Measurements from ENCODE around the gene LEMD3. TPM values are rescaled to one million over a fixed set of nuclear protein-coding genes. Genes with fewer than 3 reads are reported as not detected.

LEMD3 gene
- total RNA-seq, 1 donor from 2014 or later: 38.9 TPM

GRCh38 chr12:65175385-65175784 lies 6.0 kb downstream of the LEMD3 start:
- Mint-ChIP-seq H3K4me3 (ENCODE audit: low read depth) (no peak overlapping the region), H3K27me3 (no peaks in the 10 kb centered on the region), H3K4me1 (ENCODE audit: low read depth) (peaks cover 23% of the 10 kb centered on the region), H3K27ac (no peak overlapping the region), H3K9me3 (ENCODE audit: low read depth) (no peaks in the 10 kb centered on the region), H3K36me3 (ENCODE audit: insufficient read depth) (no peaks in the 10 kb centered on the region)
- no peak for TF ChIP-seq CTCF (IDR thresholded peaks at IDR 0.05; ENCODE audit: unreplicated experiment)
- no peak for DNase-seq (ENCODE audit: low spot score, unreplicated experiment)

DNA sequence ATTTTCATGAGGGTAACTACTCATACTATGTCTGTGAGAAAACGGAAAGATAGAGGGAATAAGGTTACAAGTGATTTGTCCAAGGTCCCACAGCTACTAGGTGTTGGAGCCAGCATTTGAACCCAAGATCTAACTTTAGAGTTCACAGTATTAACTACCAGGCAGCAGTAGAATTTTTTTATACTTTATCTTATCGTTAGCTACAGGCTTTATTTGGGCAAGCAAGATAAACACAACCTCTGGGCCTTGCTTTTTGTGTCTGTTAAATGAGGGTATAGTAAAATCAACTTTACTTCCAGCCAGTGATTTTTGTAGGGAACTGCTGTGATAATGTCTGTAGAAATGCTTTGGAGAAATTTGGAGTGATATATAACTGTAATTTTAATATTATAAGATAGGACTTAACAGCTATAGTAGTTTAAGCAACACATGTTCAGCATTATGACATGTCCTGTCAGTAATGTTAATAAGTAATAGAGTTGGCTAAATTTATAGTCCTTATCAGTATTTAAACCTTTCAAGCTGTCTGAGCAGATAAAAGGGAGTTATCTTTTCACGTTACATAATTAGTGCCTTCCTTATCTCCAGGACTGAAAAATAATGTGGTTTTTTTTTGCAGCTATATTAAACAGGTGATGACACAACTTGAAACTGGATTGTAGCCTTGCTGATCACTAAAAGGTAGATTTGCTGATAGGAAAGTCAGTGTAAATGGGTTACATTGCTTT lies 12.8 kb downstream of the LEMD3 start:
- peak overlapping the region; percentile 59 for H3K27ac Mint-ChIP-seq
- no peak for TF ChIP-seq CTCF (IDR thresholded peaks at IDR 0.05; ENCODE audit: unreplicated experiment)
- peaks cover 25% of the 10 kb centered on the region for H3K4me1 Mint-ChIP-seq (ENCODE audit: low read depth)
- no peaks in the 10 kb centered on the region for H3K9me3 Mint-ChIP-seq (ENCODE audit: low read depth)
- H3K4me3 Mint-ChIP-seq (ENCODE audit: low read depth): no peak overlapping the region
- DNase-seq (ENCODE audit: low spot score, unreplicated experiment): no peak
- no peaks in the 10 kb centered on the region for H3K27me3 Mint-ChIP-seq
- peaks cover 3% of the 10 kb centered on the region for H3K36me3 Mint-ChIP-seq (ENCODE audit: insufficient read depth)

- TF ChIP-seq CTCF (IDR thresholded peaks at IDR 0.05; ENCODE audit: unreplicated experiment): no peak
- H3K4me3 Mint-ChIP-seq (ENCODE audit: low read depth): no peak overlapping the region
Measured at GRCh38 chr12:65184176-65184857, 14.9 kb downstream of the LEMD3 start.

DNA sequence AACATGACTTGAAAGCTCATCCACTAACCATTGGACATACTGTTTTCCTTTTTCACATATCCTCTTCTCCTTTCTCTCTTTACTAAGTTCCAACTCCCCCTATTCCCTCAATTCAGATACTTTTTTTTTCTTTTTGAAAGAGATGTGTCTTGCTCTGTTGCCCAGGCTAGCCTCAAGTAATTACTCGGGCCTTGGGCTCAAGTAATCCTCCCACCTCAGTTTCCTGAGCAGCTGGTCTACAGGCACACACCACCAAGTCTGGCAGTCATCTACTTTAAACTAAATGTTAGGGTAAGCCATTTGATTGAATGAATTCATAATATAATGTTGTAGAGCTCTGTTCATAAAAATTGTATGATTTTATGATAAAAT lies 15.5 kb downstream of the LEMD3 start:
- Mint-ChIP-seq H3K9me3 (ENCODE audit: low read depth) (no peaks in the 10 kb centered on the region), H3K36me3 (ENCODE audit: insufficient read depth) (peaks cover 4% of the 10 kb centered on the region), H3K27me3 (no peaks in the 10 kb centered on the region), H3K4me1 (ENCODE audit: low read depth) (peaks cover 40% of the 10 kb centered on the region), H3K4me3 (ENCODE audit: low read depth) (no peak overlapping the region), H3K27ac (no peak overlapping the region)
- DNase-seq (ENCODE audit: low spot score, unreplicated experiment): no peak
- TF ChIP-seq CTCF (IDR thresholded peaks at IDR 0.05; ENCODE audit: unreplicated experiment): no peak

More at GRCh38 chr12:65184176-65184857, 14.9 kb downstream of the LEMD3 start:
- H3K9me3 Mint-ChIP-seq (ENCODE audit: low read depth): no peaks in the 10 kb centered on the region
- H3K27me3 Mint-ChIP-seq: no peaks in the 10 kb centered on the region
- DNase-seq (ENCODE audit: low spot score, unreplicated experiment): no peak
- H3K27ac Mint-ChIP-seq: no peak overlapping the region
- peaks cover 4% of the 10 kb centered on the region for H3K36me3 Mint-ChIP-seq (ENCODE audit: insufficient read depth)
- H3K4me1 Mint-ChIP-seq (ENCODE audit: low read depth): peaks cover 40% of the 10 kb centered on the region

- Mint-ChIP-seq H3K27ac (no peak overlapping the region), H3K36me3 (ENCODE audit: insufficient read depth) (peaks cover 7% of the 10 kb centered on the region), H3K9me3 (ENCODE audit: low read depth) (no peaks in the 10 kb centered on the region), H3K27me3 (no peaks in the 10 kb centered on the region), H3K4me1 (ENCODE audit: low read depth) (peaks cover 28% of the 10 kb centered on the region), H3K4me3 (ENCODE audit: low read depth) (no peak overlapping the region)
- no peak for DNase-seq (ENCODE audit: low spot score, unreplicated experiment)
- TF ChIP-seq CTCF (IDR thresholded peaks at IDR 0.05; ENCODE audit: unreplicated experiment): no peak
Measured at GRCh38 chr12:65187665-65188064, 18.3 kb downstream of the LEMD3 start.

All from progenitor cell of endocrine pancreas (in vitro differentiated cells).